ENCODE results near the gene RAB40B. TPM values are rescaled to one million over a fixed set of nuclear protein-coding genes. Genes with fewer than 3 reads are reported as not detected.
A peak's percentile ranks its signal among the peaks of the same experiment; 100 is the strongest.

Gene RAB40B
- total and polyA plus RNA-seq, 2 of the 13 experiments (the other 11 are each of a cell fraction or from before 2014, with no cell fraction given), result 6.2 to 6.5 TPM

- TF ChIP-seq BCLAF1 (IDR thresholded peaks at IDR 0.05) (no peak), CC2D1A (CRISPR knock-in tag; IDR thresholded peaks at IDR 0.05) (no peak), MLX (CRISPR knock-in tag; IDR thresholded peaks at IDR 0.05) (0 out of 2 replicates have a peak, but pooled peaks have one; percentile 37), AGO2 (optimal IDR thresholded peaks at IDR 0.05; ENCODE audit: low read depth, low read length) (peak; percentile 81), ZBTB20 (CRISPR knock-in tag; IDR thresholded peaks at IDR 0.05; ENCODE audit: borderline replicate concordance, low read depth) (no peak), HNRNPH1 (optimal IDR thresholded peaks at IDR 0.05; ENCODE audit: low read depth, low read length) (no peak), PHF21A (CRISPR knock-in tag; IDR thresholded peaks at IDR 0.05) (no peak), ZEB1 (IDR thresholded peaks at IDR 0.05; ENCODE audit: insufficient replicate concordance, low read depth) (no peak), ZNF326 (CRISPR knock-in tag; IDR thresholded peaks at IDR 0.05; ENCODE audit: borderline replicate concordance) (no peak), ZNF770 (CRISPR knock-in tag; IDR thresholded peaks at IDR 0.05) (no peak), PLSCR1 (CRISPR knock-in tag; IDR thresholded peaks at IDR 0.05; ENCODE audit: borderline replicate concordance) (0 out of 2 replicates have a peak, but pooled peaks have one; percentile 19), LBX2 (CRISPR knock-in tag; IDR thresholded peaks at IDR 0.05; ENCODE audit: borderline replicate concordance) (no peak), THAP8 (CRISPR knock-in tag; IDR thresholded peaks at IDR 0.05; ENCODE audit: borderline replicate concordance) (no peak), ZNF101 (CRISPR knock-in tag; IDR thresholded peaks at IDR 0.05; ENCODE audit: borderline replicate concordance, low read depth) (no peak), ZNF20 (CRISPR knock-in tag; IDR thresholded peaks at IDR 0.05) (no peak), MTA3 (CRISPR knock-in tag; IDR thresholded peaks at IDR 0.05) (no peak), JARID2 (CRISPR knock-in tag; IDR thresholded peaks at IDR 0.05; ENCODE audit: insufficient replicate concordance) (no peak), JDP2 (CRISPR knock-in tag; IDR thresholded peaks at IDR 0.05; ENCODE audit: borderline replicate concordance) (no peak; the same call in 1 of the 2 replicates), ARNTL (CRISPR knock-in tag; IDR thresholded peaks at IDR 0.05) (no peak; the same call in 1 of the 2 replicates), ARHGAP35 (CRISPR knock-in tag; IDR thresholded peaks at IDR 0.05; ENCODE audit: borderline replicate concordance) (peak; percentile 79), KLF11 (CRISPR knock-in tag; IDR thresholded peaks at IDR 0.05) (no peak)
Measured at GRCh38 chr17:82734987-82735866, 36.7 kb upstream of the RAB40B start, which contains the start of gene FN3K (continued).
